ENCODE results near the gene SLC34A3.

Gene SLC34A3

DNA sequence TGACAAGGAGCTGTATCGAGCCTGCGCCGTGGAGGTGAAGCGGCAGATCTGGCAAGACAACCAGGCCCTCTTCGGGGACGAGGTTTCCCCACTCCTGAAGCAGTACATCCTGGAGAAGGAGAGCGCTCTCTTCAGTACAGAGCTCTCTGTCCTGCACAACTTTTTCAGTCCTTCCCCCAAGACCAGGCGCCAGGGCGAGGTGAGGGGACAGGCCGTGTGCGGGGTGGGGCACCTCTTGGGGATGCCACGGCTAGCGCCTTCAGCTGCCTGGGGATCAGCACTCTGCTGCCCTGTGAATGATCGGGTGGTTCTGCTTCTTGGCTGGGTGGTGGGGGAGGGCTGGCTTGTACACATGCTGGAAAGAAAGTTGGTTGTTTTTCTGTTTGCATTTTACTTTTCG, 26.2 kb downstream of the SLC34A3 start:
- no peak for DNase-seq

DNA sequence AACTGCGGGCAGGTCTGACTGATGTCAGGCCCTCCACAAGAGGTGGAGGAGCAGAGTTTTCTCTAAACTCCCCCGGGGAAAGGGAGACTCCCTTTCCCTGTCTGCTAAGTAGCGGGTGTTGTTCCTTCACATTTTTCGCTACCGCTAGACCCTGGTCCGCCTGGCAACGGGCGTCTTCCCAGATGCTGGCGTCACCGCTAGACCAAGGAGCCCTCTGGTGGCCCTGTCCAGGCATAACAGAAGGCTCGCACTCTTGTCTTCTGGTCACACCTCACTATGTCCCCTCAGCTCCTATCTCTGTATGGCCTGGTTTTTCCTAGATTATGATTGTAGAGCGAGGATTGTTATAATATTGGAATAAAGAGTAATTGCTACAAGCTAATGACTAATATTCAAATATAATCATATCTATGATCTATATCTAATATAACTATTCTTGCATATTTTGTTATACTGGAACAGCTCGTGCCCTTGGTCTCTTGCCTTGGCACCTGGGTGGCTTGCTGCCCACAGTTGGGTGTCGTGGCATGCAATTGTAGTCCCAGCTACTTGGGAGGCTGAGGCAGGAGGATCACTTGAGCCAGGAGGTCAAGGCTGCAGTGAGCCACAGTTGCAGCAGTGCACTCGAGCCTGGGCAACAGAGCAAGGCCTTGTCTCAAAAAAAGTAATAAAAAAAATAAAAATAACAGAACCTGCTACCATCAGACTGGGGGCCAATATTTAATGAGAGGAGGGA, 31.6 kb downstream of the SLC34A3 start:
- DNase-seq: peak; percentile 56

GRCh38 chr9:137262909-137263285, 32.2 kb downstream of the SLC34A3 start:
- DNase-seq: no peak

DNA sequence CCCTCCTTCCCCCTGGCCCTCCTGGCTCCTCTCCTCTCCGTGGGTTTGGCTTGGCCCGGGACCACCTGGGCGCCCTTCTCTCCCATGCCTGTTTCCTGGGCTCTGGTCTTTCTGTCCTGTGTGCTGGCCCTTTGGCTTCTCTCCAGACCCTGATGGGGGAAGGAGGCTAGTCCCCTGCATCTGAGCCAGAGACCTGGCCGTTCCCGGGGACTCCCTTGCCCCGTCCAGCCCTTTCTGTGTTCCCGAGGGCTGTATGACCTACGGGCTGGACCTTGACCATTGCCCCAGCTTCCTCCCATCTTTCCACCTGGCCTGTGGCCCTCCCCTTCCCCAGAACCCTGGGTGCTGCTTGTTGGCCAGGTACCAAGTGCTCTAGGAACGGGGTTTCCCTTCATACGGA, 32.8 kb downstream of the SLC34A3 start:
- DNase-seq: no peak

DNA sequence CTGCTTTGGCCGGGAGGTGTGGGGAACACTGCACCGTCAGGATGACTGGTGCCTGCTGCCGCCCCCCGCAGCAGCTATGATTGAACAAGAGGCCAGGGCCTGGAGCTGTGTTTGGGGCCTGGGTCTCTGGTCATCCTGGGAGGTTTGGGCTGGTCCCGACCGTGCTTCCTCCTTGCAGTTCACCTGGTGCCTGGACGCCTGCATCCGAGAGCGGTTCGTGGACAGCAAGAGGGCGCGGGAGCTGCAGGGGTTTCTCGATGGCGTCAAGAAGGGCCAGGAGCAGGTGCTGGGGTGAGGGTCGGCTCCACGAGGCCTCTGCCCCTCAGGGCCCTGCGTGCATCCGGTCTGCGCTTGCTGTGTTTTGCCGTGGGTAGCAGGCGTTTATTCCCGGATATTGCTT, 33.4 kb downstream of the SLC34A3 start:
- DNase-seq: no peak

GRCh38 chr9:137265496-137266161, 34.9 kb downstream of the SLC34A3 start:
- no peak for DNase-seq

DNA sequence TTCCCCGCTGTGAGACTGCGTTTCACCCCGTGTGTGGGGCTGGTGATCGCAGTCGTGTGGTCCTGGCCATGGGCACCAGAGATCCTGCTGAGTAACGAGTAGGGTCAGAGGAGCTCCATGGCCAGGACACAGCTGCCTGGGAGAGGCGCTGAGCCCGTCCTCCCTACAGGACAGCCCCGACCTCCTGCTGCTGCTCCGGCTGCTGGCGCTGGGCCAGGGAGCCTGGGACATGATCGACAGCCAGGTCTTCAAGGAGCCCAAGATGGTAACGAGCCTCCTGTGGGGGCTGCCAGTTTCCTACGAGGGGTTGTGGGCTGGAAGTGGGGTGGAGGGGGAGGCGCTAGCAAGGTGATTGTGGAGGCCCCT, 35.4 kb downstream of the SLC34A3 start:
- no peak for DNase-seq

DNA sequence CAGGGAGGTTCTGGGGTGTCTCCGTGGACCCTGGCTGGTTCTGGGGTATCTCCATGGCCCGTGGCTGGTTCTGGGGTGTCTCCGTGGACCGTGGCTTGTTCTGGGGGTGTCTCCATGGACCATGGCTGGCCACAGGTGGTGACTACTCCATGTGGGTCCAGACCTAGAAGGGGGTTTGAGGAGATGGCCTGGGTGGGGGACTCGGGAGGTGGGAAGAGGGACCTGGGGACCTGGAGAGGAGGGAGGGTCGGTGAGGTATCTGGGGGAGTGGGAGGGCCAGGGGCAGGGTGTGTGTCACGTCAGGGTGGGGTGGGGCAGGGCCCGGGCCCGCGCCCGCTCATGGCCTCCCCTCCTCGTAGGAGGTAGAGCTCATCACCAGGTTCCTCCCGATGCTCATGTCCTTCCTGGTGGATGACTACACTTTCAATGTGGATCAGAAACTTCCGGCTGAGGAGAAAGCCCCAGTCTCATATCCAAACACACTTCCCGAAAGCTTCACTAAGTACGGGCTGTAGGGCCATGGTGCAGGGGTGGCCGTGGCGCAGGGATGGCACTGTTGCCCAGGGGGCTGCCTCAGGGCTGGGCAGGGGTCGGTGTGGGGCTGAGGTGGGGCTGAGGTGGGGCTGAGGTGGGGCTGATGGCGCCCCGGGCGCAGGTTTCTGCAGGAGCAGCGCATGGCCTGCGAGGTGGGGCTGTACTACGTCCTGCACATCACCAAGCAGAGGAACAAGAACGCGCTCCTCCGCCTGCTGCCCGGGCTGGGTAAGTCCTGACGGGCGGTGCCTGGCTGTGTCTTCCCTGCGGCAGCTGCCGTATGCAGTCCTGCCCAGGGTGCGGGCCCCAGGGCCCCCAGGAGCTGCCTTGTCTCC, 36.1 kb downstream of the SLC34A3 start:
- DNase-seq: no peak

DNA sequence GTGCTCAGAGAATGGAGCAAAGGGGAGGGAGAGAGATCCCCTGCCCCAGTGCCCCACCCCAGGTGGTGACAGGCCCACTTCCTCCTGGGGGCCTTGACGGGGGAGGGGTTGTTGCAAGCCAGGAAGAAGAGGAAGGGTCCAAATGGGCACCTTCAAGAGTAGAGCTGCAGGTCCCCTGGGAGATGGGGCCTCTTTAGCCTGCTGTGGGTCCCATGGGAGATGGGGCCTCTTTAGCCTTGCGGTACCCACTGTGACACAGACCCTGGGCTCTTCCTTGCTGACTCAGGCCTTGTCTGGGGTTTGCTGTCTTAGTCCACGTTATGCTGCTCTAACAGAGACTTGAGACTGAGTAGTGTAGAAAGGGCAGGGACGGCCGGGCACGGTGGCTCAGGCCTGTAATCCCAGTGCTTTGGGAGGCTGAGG, 37.2 kb downstream of the SLC34A3 start:
- no peak for DNase-seq

DNA sequence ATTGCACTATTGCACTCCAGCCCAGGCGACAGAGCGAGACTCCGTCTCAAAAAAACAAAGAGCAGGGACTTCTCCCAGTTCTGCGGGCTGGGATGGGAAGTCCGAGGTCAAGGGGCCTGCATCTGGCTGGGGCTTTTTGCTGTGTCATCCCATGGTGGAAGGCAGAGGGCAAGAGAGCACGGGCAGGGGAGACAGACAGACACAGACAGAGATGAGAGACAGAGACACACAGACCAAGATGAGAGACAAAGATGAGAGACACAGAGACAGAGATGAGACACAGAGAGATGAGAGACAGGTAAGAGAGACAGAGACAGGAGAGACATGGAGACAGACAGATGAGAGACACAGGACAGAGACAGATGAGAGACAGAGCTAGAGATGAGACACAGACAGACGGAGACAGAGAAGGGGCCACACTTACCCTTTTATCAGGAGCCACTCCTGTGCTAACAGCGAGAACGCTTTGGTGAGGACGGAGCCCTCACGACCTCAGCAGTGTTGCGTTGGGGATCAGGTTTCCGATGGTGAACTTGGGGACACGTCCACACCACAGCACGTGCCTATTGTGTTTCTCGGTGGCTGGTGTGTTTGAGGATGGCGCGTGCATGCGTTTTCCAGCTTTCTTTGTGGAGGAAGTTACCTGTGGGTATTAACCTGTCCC, 38.0 kb downstream of the SLC34A3 start:
- no peak for DNase-seq

GRCh38 chr9:137269231-137269772, 38.6 kb downstream of the SLC34A3 start:
- no peak for DNase-seq

- no peak for DNase-seq
These were observed 40.4 kb downstream of the SLC34A3 start for GRCh38 chr9:137270929-137271695.

DNA sequence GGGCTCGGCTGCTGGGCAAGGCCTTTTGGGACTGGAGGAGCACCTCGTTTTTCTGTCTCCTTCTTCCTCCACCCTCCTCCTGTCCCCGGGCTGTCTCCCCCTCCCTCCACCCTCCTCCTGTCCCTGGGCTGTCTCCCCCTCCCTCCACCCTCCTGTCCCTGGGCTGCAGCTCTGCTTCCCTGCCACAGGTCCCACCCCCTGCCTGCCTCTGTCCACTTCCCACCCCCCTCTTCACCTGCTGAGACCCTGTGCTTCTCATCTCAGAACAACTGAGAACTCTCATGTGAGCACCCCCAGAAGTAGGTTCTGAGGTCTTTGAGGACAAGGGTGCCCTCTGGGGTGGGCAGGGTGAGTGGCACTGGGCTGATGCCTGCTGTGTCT, 41.0 kb downstream of the SLC34A3 start:
- no peak for DNase-seq

DNA sequence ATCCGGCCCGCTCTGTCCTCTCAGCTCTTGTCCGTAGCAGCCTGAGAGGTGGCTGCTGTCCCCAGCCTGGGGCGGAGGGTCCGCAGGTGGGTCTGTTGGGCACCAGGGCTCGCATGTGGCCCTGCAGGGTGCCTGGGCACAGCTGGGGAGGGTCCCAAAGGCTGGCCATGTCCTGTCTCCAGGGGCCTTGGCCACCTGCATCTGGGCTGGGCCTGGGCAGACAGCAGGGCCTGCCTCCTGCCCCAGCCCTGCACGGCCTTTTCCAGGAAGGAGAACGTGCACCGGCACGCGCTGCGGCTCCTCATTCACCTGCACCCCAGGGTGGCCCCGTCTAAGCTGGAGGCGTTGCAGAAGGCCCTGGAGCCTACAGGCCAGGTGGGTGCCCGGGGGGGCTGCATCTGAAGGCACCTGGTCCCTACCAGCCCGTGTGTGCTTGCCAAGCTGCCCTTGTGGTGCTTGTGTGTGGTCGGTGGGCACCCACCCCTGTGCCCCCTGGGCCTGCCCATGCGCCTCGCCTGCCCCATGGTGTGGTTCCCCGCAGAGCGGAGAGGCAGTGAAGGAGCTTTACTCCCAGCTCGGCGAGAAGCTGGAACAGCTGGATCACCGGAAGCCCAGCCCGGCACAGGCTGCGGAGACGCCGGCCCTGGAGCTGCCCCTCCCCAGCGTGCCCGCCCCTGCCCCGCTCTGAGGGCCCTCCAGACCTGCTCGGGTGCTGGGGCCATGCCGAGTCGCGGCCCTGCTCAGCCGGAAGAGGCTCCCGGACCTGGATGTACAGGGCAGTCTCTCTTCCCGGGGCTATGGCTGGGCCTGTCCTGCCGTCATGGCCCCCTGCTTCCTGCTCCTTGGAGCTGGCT, 41.8 kb downstream of the SLC34A3 start:
- DNase-seq: no peak

GRCh38 chr9:137273095-137273490, 42.4 kb downstream of the SLC34A3 start:
- no peak for DNase-seq

- DNase-seq: no peak
These were observed 43.1 kb downstream of the SLC34A3 start for GRCh38 chr9:137273611-137274320.

GRCh38 chr9:137275203-137275587, 44.5 kb downstream of the SLC34A3 start:
- DNase-seq: no peak

- DNase-seq: no peak
These were observed 45.1 kb downstream of the SLC34A3 start for GRCh38 chr9:137275588-137276472.

All from fibroblast of skin of back (primary cell).